DMS 273 treated with DMSO at 0.1 percent for 48 hours (cell line): Measurements from ENCODE around the gene FAM177B.

ENCODE experiments used
- DNase-seq: peaks from one replicate; lab custom pipeline; 2025; lab: John Stamatoyannopoulos, UW

Gene FAM177B

GRCh38 chr1:222786121-222786520 is 49.1 kb downstream of the FAM177B start:
- DNase-seq: no peak

- DNase-seq: no peak
These were observed 50.7 kb downstream of the FAM177B start for GRCh38 chr1:222787729-222788128.

DNA sequence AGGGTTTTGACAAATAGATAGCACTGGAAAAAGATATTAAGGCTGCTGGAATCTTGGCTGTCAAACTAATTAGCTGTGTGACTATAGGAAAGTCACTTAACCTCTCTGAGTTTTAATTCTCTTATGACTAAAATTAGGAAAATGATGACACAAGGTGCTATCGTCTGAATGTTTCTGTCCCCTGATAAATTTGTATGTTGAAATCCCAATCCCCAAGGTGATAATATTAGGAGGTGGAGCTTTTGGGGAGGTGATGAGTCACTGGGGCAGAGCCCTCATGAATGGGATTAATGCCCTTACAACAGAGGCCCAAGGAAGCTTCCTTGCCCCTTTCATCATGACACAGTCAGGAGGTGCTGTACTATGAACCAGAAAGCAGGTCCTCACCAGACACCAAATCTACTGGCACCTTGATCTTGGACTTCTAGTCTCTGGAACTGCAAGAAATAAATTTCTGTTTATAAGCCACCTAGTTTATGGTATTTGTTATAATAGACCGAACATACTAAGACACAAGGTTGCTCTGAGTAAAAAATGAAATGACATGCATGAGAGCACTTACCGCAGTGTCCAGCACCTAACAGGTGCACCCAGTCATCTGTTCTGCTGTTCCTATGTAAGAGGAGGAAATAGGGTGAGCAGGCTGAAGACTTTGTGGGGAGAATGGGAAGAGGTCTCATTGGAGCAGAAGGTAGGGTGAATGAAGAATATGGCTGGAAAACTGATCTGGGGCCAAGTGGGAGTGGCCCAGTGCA is 51.6 kb downstream of the FAM177B start:
- DNase-seq: no peak

GRCh38 chr1:222790115-222790514 is 53.1 kb downstream of the FAM177B start:
- DNase-seq: no peak

DNA sequence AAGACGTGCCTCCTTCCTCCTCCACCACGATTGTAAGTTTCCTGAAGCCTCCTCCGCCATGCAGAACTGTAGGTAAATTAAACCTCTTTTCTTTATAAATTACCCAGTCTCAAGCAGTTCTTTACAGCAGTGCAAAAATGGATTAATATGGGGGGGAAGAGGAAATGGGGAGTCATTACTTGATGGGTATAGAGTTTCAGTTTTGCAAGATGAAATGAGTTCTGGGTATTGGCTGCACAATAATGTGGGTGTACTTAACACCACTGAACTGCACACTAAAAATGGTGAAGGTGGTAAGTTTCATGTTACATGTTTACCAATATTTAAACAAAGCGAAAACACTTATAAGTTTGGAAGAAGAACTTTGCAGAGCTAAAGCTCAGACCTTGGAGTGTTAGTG is 53.5 kb downstream of the FAM177B start:
- no peak for DNase-seq

GRCh38 chr1:222791006-222791710 is 54.2 kb downstream of the FAM177B start:
- no peak for DNase-seq

- no peak for DNase-seq
These were observed 55.7 kb downstream of the FAM177B start for GRCh38 chr1:222792744-222793143.

DNA sequence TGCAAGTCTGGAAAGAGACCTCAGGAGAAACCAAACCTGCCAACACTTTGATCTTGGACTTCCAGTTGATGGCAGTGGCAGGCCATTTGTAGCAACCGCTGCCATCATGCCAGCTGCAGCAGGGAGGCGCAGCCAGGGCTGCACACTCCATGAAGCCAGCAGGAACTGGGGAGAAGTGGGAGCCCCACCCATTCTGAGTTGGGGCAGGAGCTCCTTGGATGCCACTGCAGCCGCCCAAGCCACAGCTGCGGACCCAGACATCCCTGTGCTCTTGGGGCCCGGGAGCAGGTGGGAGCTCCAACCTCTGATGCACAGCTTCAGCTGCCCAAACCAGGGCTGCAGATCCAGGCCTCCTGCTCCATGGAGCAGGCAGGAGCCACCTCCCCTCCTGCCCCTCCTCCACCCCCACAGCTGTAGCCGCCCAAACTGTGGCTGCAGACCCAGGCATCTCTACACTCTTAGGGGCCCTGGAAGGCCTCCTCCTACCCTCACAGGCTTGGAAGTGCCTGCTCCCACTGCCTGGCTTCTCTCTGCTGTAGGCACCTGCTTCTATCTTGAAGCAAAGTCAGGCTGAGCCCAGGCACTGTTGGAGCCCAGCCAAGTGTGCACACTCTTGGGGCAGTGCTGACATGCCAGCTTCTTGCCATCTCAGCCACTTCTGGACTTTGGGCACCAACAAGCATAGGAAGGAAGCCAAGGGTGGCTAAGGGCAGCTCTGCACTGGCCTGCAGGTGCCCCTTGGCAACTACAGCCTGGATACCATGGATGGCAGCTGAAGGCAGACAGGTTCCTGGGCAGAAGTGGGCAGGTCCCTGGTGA is 57.9 kb downstream of the FAM177B start:
- DNase-seq: no peak

- DNase-seq: no peak
These were observed 61.1 kb downstream of the FAM177B start for GRCh38 chr1:222798116-222798515.

DNA sequence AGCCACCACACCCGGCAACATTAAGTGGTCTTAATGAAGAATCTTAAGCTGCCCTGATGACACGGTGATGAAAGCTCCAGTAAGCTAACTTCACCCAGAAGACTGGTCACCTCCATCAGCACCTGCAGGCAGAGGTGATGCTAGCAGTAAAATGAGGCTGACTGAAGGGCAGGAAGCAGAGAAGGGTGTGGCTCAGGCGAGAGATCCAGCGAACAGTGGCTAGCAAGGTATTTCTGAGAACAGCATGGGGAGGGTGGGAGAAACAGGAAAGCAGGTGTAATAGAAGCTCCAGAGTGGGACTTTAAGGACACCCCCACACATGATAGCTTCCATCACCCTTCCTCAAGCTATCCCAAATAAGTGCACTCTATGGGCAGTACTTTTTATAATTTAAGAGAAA is 62.0 kb downstream of the FAM177B start:
- no peak for DNase-seq
